Panc1 (cell line): ENCODE measurements around the gene HEATR5B.

Experiments used
- CTCF ChIP-seq: fragments of 450-650 bp; IDR thresholded peaks from 2 replicates; pipeline ENCODE4 v1.5.1; 2017; ENCODE audit warnings: mild to moderate bottlenecking
- POLR2AphosphoS5 ChIP-seq: IDR thresholded peaks from 2 replicates; pipeline ENCODE4 v1.6.1; 2012; ENCODE audit warnings: mild to moderate bottlenecking, low read depth, low read length, moderate library complexity
- TF ChIP-seq, protein P1 (sequence below), 2 experiments: IDR thresholded peaks; 2 replicates each; pipeline ENCODE4 v1.6.1; 2011 to 2012; ENCODE audit warnings: low read depth in 2 of 2, control low read depth in 1 of 2, low read length in 1 of 2, mild to moderate bottlenecking in 1 of 2, moderate library complexity in 1 of 2; ENCODE audit not compliant: insufficient read depth in 1 of 2

DNA sequence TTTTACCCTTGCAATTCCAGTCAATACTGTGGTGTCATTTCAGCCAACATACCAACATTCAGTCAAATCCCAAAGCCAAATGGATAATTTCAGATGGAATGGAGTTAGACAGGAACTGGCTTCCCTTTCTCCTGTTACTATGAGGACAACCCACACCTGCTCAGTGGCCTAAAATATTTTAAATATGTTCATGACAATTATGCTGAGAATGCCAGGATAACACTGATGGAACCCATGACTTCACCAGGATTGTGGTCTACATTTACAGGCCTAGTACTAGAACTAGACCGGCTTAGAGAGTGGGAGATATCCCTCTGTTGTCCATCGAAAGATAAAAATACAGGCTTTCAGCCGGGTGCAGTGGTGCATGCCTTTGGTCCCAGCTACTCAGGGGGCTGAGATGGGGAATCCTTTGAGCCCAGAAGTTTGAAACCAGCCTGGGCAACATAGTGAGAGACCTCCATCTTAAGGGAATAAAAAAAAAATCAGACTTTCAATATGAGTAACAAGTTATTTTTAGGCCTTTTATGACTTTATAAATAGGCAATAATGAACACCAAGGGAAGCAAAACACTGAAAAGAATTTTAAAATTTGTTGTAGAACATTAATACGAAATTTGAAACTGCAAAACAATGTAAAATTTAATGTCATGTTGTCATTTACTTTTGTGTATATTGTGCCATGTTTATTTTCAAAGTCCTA, 14.4 kb upstream of the HEATR5B start:
- TF ChIP-seq POLR2AphosphoS5 (no peak), CTCF (no peak)
- TF ChIP-seq, protein P1, sequence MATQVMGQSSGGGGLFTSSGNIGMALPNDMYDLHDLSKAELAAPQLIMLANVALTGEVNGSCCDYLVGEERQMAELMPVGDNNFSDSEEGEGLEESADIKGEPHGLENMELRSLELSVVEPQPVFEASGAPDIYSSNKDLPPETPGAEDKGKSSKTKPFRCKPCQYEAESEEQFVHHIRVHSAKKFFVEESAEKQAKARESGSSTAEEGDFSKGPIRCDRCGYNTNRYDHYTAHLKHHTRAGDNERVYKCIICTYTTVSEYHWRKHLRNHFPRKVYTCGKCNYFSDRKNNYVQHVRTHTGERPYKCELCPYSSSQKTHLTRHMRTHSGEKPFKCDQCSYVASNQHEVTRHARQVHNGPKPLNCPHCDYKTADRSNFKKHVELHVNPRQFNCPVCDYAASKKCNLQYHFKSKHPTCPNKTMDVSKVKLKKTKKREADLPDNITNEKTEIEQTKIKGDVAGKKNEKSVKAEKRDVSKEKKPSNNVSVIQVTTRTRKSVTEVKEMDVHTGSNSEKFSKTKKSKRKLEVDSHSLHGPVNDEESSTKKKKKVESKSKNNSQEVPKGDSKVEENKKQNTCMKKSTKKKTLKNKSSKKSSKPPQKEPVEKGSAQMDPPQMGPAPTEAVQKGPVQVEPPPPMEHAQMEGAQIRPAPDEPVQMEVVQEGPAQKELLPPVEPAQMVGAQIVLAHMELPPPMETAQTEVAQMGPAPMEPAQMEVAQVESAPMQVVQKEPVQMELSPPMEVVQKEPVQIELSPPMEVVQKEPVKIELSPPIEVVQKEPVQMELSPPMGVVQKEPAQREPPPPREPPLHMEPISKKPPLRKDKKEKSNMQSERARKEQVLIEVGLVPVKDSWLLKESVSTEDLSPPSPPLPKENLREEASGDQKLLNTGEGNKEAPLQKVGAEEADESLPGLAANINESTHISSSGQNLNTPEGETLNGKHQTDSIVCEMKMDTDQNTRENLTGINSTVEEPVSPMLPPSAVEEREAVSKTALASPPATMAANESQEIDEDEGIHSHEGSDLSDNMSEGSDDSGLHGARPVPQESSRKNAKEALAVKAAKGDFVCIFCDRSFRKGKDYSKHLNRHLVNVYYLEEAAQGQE (IDR thresholded peaks at IDR 0.05; ENCODE audit: insufficient read depth in 1 of 2, low read depth in 2 of 2, low read length in 1 of 2): no peak
